Neural cell (in vitro differentiated cells): Measurements from ENCODE around the gene GSTT2. TPM values are rescaled to one million over a fixed set of nuclear protein-coding genes. Genes with fewer than 3 reads are reported as not detected.
"Not testable (repeated sequence)": the region's sequence is repeated elsewhere in the genome, so short reads cannot be mapped to it uniquely, and the experiment has no call there.

ENCODE experiments used
- H2AFZ ChIP-seq: fragments of 200-600, 300-800 bp; sonication (generic), shearing (Covaris generic); 2 replicates; pipeline ENCODE4 v1.6.0; 2014; ENCODE audit warnings: low read depth, mild to moderate bottlenecking, antibody characterized with exemption, low read length, moderate library complexity
- H3F3A ChIP-seq: fragments of 200-600 bp; shearing (Covaris generic); 2 replicates; pipeline ENCODE4 v1.6.1; 2016; ENCODE audit warnings: mild to moderate bottlenecking, moderate library complexity, mixed read lengths, antibody characterized with exemption, low read length; ENCODE audit not compliant: insufficient read depth, poor library complexity, severe bottlenecking
- H3K27ac ChIP-seq: fragments of 200-600, 300-800 bp; sonication (generic), shearing (Covaris generic); 2 replicates; pipeline ENCODE4 v1.5.1; 2014; ENCODE audit warnings: mild to moderate bottlenecking, low read length, moderate library complexity
- H3K27me3 ChIP-seq: fragments of 300-800, 200-600 bp; sonication (generic), shearing (Covaris generic); 2 replicates; pipeline ENCODE4 v1.6.0; 2014; ENCODE audit warnings: mild to moderate bottlenecking, low read depth, low read length, moderate library complexity; ENCODE audit not compliant: insufficient read depth
- H3K36me3 ChIP-seq: fragments of 300-800, 200-600 bp; sonication (generic), shearing (Covaris generic); 2 replicates; pipeline ENCODE4 v1.5.1; 2014; ENCODE audit warnings: mild to moderate bottlenecking, antibody characterized with exemption, low read length, moderate library complexity; ENCODE audit not compliant: insufficient read depth
- H3K4me2 ChIP-seq: fragments of 300-800, 200-600 bp; sonication (generic), shearing (Covaris generic); 2 replicates; pipeline ENCODE4 v1.6.0; 2014; ENCODE audit warnings: mild to moderate bottlenecking, low read length
- H3K4me3 ChIP-seq: fragments of 300-800, 200-600 bp; sonication (generic), shearing (Covaris generic); 2 replicates; pipeline ENCODE4 v1.5.1; 2014; ENCODE audit warnings: mild to moderate bottlenecking, low read length, moderate library complexity
- H3K79me2 ChIP-seq: fragments of 200-600 bp; shearing (Covaris generic); replicated peaks from 2 replicates; pipeline ENCODE4 v1.6.0; 2014; ENCODE audit warnings: mild to moderate bottlenecking, low read length, moderate library complexity; ENCODE audit not compliant: insufficient read depth
- H3K9ac ChIP-seq: fragments of 300-800, 200-600 bp; sonication (generic), shearing (Covaris generic); 2 replicates; pipeline ENCODE4 v1.6.1; 2016; ENCODE audit warnings: mild to moderate bottlenecking, low read length, mixed read lengths
- H3K9me2 ChIP-seq: fragments of 200-600 bp; shearing (Covaris generic); 2 replicates; pipeline ENCODE4 v1.6.1; 2016; ENCODE audit warnings: mild to moderate bottlenecking, low read length, mixed read lengths; ENCODE audit not compliant: insufficient read depth
- H3K9me3 ChIP-seq: fragments of 200-600, 300-800 bp; sonication (generic), shearing (Covaris generic); 2 replicates; pipeline ENCODE4 v1.6.1; 2016; ENCODE audit warnings: mild to moderate bottlenecking, mixed run types, low read length, moderate library complexity, mixed read lengths
- H4K20me1 ChIP-seq: fragments of 200-600 bp; shearing (Covaris generic); 2 replicates; pipeline ENCODE4 v1.6.1; 2016; ENCODE audit warnings: mild to moderate bottlenecking, mixed run types; ENCODE audit not compliant: insufficient read depth
- polyA plus RNA-seq: library from polyadenylated mRNA; depleted of rRNA; stranded (reverse); fragments of >200 nt; gene quantifications from 2 replicates; pipeline ENCODE4 v1.2.3, GENCODE V29; 2014

The GSTT2 gene
- polyA plus RNA-seq, 1 donor from 2014 or later: not detected

GRCh38 chr22:23952794-23953405, 27.0 kb upstream of the GSTT2 start:
- not testable (repeated sequence) for H3K9ac ChIP-seq, H3F3A ChIP-seq, H3K36me3 ChIP-seq, H3K27me3 ChIP-seq, H3K79me2 ChIP-seq, H3K4me2 ChIP-seq, H4K20me1 ChIP-seq, H3K4me3 ChIP-seq, H3K9me3 ChIP-seq, H2AFZ ChIP-seq, H3K9me2 ChIP-seq, H3K27ac ChIP-seq

GRCh38 chr22:23953485-23953884, 26.4 kb upstream of the GSTT2 start:
- H3F3A ChIP-seq, H2AFZ ChIP-seq, H4K20me1 ChIP-seq, H3K27ac ChIP-seq, H3K9me3 ChIP-seq, H3K9ac ChIP-seq, H3K4me3 ChIP-seq, H3K9me2 ChIP-seq, H3K27me3 ChIP-seq, H3K4me2 ChIP-seq, H3K36me3 ChIP-seq, H3K79me2 ChIP-seq: not testable (repeated sequence)

- not testable (repeated sequence) for H3K9me2 ChIP-seq, H3K27me3 ChIP-seq, H2AFZ ChIP-seq, H3K36me3 ChIP-seq, H3K27ac ChIP-seq, H3K9me3 ChIP-seq, H3K4me2 ChIP-seq, H3K9ac ChIP-seq, H3K4me3 ChIP-seq, H3F3A ChIP-seq, H3K79me2 ChIP-seq, H4K20me1 ChIP-seq
Measured at GRCh38 chr22:23954193-23954990, 25.5 kb upstream of the GSTT2 start.

- H3K27me3 ChIP-seq, H3K4me3 ChIP-seq, H3K27ac ChIP-seq, H3K4me2 ChIP-seq, H3K9me3 ChIP-seq, H3K9me2 ChIP-seq, H3K36me3 ChIP-seq, H3K79me2 ChIP-seq, H3K9ac ChIP-seq, H2AFZ ChIP-seq, H3F3A ChIP-seq, H4K20me1 ChIP-seq: not testable (repeated sequence)
Measured at GRCh38 chr22:23954991-23955305, 25.0 kb upstream of the GSTT2 start.

GRCh38 chr22:23955886-23956285, 24.0 kb upstream of the GSTT2 start:
- not testable (repeated sequence) for H3K9me2 ChIP-seq, H3K27ac ChIP-seq, H3K4me2 ChIP-seq, H3K9me3 ChIP-seq, H3K9ac ChIP-seq, H2AFZ ChIP-seq, H3K27me3 ChIP-seq, H3K4me3 ChIP-seq, H4K20me1 ChIP-seq, H3K79me2 ChIP-seq, H3F3A ChIP-seq, H3K36me3 ChIP-seq
